Measurements from ENCODE around the gene PCED1B.
A peak's percentile ranks its signal among the peaks of the same experiment; 100 is the strongest.
"Not testable (repeated sequence)": the region's sequence is repeated elsewhere in the genome, so short reads cannot be mapped to it uniquely, and the experiment has no call there.

Gene PCED1B

DNA sequence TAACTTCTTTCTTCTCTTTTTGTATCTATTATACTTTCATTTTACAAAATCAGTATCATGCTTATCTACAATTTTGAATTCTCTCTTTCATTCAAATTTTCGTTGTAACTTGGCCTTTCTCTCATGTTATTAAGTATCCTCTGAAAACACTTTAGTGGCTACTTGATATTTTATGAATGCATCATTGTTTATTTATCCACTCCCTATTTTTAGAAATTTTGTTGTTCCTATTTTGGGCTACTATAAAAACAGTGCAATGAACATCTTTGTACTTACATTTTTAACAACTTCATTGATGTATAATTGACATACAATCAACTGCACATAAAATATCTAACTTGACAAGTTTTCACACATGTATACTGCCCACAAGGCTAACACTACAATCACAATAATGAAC lies 44.3 kb downstream of the PCED1B start:
- no peak for DNase-seq

DNA sequence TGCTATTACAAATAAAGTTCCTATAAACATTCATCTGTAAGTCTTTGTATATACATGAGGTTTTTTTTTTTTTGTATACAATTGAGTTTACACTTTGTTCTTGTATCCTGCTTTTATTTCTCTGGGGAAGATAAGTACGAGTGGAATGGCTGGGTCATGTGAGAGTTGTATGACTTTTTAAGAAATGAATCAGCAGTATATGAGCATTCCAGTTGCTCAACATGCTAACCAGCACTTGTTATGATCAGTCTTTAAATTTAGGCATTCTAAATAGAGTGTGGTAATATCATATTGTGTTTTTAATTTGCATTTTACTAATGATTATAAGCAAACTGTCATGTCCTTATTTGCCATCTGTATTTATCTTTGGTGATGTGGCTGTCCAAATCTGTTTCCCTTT lies 45.0 kb downstream of the PCED1B start:
- DNase-seq = no peak

DNA sequence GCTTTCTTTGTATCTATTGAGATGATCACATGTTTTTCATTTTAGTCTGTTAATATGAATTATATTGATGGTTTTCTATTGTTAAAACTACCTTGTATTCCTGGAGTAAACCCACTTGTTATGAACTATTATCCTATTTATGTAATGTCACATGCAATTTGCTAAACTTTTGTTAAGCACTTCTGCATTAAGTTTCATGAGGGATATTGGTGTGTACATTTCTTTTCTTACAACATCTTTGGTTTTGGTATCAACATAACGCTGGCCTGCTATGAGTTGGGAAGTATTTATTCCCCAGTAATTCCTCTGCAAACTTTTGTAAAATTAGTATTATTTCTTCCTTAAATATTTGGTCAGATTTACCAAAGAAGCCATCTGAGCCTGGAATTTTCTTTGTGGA lies 46.8 kb downstream of the PCED1B start:
- no peak for DNase-seq

DNA sequence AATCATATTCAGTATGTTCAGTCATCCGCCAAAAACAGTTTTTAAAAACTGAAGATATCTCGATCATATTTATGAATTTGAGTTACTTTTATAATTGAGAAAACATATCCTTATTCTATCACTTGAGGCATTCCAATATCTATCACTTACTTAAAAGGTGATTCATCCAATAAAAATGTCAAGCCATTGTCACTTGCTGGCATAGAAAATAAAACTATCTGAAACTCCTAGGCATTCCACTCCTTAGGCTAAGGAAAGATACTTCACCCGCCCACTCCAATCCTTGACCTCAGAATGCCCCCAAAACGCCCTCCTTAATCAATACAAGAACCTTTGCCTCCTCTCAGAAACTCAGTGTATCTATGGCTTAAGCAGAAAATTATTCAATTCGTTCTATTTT lies 51.6 kb downstream of the PCED1B start:
- no peak for DNase-seq

DNA sequence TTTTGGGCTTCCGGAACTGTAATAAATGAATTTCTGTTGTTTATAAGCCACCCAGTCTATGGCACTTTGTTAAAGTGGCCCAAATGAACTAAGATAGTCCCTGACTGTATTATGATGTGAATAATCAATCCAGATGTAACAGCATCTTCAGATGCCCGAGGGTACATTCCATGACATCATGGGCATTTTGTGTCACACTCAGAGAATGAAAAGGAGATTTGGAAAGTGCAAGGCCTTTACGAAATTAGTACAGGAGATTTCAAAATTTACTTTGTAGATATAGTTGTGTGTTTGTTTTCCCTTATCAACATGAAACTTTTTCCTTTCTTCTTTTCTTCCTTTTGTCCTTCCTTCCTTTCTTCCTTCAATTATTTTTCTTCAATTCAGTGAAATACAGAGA lies 54.6 kb downstream of the PCED1B start:
- DNase-seq = no peak

DNA sequence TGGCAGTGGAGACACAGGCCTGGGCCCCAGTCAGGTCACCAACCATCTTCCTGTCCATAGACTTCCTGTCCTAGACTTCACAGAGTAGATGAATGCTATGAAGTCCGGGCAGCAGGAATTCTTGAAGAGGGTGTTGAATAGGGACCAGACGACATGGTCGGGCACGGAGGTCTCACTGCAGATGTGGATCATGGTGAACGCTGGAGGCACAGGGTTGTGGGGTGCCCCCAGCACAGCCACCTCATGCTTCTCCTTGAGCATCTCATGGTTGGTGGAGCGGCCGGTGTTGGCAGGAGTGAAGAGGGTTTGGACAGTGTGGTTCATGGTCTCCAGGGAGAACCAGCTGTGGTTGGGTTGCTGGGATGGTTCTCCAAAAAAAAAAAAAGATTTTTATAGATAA lies 56.2 kb downstream of the PCED1B start:
- DNase-seq = no peak

DNA sequence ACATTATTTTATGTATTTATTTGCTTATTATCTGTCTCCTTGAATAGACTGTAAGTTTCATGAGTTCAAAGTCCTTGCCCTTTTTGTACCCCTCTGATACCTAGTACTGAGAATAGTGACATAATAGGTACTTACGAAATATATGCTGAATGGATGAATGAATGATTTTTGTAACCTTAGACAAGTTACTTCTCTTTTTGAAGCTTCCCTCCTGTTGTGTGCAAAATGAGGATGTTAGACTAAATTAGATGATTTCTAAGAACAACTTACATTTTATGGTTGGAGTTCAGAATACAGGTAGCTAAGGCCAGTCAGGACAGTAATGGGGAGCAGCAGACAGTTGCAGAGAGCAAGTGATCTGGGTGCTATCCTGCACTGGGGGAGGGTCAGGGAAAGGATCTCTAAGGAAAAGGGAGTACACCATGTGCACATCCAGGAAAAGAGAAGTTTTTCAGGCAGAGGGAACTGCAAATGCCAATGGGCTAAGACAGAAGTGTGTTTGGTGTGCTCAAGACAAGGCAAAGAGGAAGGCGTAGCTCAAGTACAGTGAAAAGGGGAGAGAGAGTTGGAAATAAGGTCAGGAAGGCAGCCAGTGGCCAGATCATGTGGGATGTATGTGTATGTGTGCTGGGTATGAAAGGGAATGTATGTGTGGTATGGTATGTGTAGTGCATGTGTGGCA lies 59.7 kb downstream of the PCED1B start:
- DNase-seq = peak; percentile 82 to 83

DNA sequence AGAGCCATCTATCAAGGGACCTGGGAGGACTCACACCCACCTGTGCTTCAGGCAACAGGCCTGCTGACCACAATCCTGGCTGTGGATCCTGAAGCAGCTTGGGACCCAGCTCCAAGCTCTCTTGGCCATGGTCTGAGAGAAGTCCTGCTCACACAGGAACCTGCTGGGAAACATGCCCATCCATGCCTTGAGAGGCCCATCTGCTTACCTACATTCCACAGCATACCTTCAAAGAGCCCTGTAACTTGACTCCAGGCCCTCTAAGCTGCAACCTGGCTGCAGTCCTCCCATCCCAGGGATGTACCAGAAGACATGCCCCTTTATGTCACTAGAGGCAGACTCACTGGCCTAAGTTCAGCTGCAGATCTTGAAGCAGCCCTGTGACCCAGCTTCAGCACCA lies 62.0 kb downstream of the PCED1B start:
- DNase-seq = no peak

DNA sequence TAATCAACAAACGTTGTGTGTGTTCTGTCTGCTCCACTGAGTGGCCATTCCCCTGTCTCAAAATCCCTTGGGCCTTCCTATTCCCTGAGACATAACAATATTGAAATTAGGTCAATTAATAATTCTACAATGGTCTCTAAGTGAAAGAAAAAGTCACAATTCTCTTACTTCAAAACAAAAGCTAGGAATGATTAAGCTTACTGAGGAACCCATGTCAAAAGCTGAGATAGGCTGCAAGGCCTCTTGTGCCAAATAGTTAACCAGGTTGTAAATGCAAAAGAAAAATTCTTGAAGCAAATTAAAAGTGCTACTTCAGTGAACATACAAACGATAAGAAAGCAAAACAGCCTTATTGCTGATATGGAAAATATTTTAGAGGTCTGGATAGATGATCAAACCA lies 65.3 kb downstream of the PCED1B start:
- DNase-seq = no peak

DNA sequence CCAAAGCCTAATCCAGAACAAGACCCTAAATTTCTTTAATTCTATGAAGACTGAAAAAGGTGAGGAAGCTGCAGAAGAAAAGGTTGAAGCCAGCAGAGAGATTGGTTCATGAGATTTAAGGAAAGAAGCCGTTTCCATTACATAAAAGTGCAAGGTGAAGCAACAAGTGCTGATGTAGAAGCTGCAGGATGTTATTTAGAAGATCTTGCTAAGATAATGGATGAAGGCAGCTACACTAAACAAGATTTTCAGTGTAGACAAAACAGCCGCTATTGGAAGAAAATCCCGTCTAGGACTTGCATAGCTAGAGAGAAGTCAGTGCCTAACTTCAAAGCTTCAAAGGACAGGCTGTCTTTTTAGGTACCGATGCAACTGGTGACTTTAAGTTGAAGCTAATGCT lies 65.8 kb downstream of the PCED1B start:
- DNase-seq = no peak

DNA sequence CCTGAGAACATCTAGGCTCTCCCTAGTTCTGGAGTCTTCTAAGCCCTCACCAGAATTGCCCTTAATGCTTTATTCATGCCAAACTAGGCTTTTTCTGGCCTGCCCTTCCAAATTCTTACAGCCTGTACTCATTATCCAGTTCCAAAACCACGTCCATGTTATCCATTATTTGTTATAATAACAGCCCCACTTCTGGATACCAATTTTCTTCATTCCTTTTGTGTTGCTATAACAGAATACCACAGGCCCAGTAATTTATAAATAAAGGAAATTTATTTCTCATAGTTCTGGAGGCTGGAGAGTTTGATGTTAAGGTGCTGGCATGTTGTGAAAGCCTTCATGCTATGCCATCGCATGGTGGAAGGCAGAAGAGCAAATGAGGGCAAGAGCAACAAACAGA lies 68.3 kb downstream of the PCED1B start:
- DNase-seq = no peak

DNA sequence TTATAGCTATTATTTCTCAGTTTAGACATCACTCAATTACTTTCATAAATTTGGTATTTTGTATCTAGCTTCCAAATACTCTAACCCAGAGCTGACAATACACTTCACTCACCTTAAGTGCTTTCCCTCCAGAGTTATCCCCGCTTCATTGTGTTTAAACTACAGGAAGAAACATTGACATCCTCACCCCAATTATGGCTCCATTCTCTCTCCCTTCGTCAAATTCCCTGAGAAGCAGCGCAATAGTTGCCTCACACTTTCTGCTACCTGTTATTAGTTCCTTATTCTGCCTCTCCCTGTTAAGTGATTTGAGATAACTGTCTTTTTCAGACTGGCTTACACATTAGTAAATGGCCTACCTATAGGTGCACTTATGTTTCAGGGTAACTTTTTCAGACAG lies 69.7 kb downstream of the PCED1B start:
- DNase-seq = no peak

DNA sequence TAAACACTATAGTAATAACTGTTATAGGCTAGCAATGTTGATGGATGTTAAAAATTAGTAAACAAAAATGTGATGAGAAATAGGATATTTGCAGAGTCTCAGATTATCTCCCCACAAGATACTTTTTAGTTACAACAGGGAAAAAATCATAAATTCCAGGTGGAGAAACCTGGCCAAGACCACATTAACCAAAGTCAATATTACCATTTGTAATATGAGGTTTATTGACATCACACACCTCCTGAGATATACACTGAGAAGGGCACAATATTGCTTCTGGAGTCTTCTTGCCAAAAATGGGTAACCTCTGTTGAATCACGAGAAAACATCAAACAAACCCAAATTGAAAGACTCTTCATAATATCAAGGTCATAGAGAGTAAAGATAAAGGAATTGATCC lies 72.7 kb downstream of the PCED1B start:
- DNase-seq = no peak

DNA sequence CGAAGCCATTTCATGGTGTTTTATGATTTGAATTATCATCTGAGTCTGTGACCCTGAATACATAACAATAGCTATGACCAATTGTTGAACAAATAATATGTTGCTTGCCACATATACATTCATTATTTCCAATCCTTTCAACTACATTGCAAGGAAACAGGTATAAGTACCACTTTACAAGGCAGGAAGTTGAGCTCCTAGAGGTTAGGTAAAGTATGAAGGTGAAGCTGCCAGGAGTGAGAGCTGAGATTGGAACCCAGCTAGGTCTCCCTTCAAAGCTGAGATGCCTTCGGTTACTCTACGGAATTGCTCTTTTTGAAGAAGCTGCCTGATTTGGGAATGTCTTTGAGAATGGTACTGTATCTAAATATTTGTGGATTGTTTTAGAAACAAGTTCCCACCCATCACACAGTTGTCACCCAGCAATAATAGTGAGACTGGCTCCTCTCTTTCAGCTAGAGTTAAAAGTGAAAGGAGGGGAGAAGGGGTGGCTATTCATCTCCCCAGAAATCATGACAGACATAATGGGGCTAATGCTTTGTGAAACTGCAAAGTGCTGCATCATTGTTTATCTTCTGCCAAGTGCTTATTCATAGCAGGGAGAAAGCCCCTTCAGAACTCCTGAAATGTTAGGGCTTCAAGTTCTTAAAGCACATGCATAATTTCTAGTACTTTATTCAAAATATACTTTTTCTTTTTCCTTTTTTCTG lies 76.2 kb downstream of the PCED1B start:
- no peak for DNase-seq

DNA sequence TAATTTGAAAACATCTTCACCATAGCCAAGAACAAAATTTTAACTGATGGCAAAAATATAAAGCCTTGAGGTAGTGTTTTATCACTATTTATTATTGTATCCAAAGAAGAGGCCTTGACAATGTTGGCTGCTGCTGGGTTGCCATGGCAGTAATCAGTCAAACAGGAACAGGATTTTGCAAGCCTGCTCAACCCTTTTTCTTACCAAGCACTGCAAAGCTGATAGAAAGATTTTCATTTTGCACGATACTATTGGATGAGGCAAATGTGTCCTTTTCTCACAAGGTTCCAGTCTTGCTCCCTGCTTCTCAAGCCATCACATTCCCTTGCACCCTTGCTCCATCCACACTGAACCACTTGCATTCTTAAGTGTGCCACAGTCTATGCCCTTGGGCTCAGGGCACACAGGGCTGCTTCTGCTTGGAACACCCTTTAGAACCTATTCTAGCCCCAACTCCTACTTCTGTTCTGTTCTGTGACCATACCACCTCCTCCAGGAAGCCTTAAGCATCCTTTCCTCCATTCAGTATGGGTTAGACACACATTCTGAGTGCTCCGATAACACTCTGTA lies 76.8 kb downstream of the PCED1B start:
- DNase-seq = peak; percentile 19 to 56

DNA sequence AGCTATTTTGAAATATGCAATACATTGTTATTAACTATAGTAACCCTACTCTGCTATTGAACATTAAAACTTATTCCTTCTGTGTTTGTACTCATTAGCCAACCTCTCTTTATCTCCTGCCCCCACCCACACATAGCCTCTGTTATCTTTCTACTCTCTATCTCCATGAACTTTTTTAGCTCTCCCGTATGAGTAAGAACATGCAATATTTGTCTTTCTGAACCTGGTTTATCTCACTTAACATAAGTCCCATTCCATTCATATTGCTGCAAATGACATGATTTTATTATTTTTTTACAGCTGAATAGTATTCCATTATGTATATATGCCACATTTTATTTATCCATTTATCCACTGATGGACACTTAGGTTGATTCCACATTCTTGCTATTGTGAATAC lies 79.4 kb downstream of the PCED1B start:
- no peak for DNase-seq

DNA sequence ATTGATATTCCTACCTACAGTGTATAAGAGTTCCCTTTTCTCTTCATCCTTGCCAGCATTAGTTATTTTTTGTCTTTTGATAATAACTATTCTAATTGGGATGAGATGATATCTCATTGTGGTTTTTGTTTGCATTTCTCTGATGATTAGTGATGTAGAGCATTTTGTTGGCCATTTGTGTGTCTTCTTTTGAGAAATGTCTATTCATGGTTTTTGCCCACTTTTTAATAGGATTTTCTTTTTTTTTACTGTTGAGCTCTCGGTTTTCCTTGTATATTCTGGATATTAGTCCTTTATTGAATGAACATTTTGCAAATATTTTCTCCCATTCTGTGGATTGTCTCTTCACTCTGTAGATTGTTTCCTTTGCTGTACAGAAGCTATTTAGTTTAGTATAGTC lies 79.9 kb downstream of the PCED1B start:
- no peak for DNase-seq

DNA sequence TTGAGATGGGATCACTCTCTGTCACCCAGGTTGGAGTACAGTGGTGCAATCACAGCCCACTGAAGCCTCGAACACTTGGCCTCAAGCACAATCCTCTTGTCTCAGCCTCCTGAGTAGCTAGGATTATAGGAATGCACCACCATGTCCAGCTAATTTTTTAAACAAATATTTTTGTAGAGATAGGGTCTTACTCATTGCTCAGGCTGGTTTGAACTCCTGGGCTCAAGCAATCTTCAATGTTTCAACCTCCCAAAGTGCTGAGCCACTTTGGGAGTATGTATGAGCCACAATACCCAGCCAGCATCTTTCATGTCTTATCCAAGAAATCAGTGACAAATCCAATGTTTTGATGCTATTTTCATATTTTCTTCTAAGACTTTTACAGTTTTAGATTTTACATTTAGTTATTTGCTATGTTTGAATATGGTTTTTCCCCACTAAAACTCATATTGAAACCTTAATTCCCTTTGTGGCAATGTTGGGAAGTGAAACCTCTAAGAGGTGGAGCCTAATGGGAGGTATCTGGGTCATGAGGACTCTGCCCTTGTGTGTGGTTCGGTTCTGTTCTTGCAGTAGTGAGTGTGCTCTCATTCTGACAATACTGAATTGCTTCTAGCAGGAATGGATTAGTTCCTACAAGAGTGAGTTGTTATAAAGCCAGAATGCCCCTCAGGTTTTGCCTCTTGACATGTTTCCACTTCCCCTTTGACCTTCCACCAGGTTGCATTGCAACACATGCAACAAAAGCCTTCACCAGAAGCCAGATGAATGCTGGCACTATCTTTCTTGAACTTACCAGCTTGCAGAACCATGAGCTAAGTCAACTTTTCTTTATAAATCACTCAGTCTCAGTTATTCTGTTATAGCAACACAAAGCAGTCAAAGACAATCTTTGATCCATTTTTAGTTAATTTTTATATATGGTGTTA lies 81.2 kb downstream of the PCED1B start:
- DNase-seq = peak; percentile 8 to 9

DNA sequence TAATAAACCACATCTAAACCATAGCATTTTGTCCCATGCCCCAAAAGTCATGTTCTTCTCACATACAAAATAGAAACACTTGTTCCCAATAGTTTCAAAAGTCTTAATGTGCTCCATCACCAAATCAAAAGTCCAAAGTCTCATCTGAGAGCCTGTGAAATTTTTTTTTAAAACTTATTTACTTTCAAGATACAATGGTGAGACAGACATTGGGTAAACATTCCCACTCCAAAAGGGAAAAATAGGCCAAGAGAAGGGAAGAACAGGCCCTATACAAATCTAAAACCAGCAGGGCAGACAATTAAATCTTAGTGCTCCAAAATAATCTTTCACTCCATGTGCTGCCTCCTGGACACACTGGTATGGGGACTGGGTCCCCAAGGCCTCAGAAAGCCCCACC lies 84.7 kb downstream of the PCED1B start:
- no peak for DNase-seq

DNA sequence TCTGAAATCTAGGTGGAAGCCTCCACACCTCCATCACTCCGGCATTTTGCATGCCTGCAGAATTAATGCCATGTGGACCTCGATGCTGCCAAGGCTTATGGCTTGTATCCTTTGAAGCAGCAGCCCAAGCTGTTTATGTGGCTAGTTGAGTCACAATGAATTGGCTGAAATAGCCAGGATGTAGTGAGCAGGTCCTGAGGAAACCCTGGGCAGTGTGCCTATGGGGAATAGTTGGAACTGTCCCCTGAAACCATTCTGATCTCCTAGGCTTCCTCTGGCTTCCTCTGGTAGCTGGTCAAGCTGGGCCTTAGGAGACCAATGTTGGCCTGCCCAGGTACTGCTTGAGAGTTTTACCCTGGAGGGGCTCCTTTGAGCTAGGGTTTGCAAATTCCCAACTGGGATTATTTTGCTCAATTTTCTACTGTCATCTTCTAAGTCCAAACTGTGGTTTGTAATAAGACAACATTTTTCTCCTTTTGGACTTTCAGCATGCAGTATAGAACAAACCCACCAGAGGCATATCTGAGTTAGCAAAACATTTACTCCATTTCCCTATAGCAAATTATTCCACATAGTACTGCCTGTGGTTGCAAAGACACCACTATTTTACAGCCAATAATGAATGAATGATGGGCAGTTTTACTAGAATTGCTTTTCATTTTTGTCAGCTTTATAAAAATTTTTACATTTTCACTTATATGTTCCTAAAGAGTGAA lies 85.5 kb downstream of the PCED1B start:
- DNase-seq = no peak

DNA sequence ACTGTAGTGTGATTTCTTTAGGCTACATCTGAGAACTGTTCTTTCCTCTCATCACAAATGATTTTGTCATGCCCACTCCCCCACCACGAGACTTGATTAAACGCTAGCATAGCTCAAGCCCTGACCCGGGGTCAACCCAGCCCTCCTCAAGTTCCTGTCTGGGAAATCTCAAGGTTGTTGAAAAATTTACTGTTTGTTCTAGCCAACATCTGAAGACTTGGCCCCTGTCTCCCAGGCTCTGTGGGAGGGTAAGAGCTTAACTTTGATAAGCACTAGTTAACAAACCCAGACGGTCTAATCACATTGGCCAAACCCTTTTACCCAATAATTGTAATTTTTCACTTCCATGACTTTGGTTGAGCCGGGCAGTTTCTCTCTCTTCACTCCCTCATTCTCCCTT lies 86.5 kb downstream of the PCED1B start:
- DNase-seq = no peak

DNA sequence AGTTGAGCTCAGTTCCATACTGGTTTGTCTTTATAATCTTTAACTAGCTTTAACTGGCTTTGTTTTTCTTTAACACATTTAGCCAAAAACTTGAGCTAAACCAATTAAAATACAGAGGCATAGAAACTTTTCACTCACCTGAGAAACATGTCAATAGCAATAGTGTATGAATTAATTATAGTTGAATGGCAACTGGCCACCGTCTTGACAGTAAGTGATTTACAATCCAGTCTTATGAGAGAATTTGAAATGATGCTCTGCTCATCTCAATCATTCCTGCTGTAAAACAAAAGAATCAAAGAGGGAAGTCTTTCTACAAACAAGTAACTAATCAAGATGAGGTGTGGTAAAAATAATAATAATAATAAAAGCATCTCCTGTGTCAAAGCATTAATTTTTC lies 86.9 kb downstream of the PCED1B start:
- DNase-seq = no peak

DNA sequence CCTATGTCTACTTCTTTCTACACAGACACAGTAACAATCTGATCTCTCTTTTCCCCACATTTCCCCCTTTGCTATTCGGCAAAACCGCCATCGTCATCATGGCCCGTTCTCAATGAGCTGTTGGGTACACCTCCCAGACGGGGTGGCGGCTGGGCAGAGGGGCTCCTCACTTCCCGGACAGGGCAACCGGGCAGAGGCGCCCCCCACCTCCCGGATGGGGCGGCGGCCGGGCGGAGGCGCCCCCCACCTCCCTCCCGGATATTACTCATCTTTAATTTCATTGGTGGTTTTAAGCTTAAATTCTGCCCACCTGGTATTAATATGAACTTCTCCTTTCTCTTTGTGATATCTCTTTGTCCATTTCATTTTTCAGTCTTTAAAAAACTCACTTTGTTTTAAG lies 90.9 kb downstream of the PCED1B start:
- not testable (repeated sequence) for DNase-seq

Measured in AML-193 (cell line).